HG03066 (cell line): Measurements from ENCODE around the gene SLC29A3.

Source experiments
- ATAC-seq: cut with Tn5 transposase; IDR thresholded peaks from one replicate; pipeline ENCODE4 v1.9.1; 2021; ENCODE audit warnings: low read depth; ENCODE audit not compliant: unreplicated experiment

SLC29A3 gene

GRCh38 chr10:71363936-71364335, 44.9 kb downstream of the SLC29A3 start:
- no peak for ATAC-seq

- no peak for ATAC-seq
Measured at GRCh38 chr10:71365366-71365765, 46.3 kb downstream of the SLC29A3 start.

GRCh38 chr10:71366690-71367089, 47.6 kb downstream of the SLC29A3 start:
- no peak for ATAC-seq

DNA sequence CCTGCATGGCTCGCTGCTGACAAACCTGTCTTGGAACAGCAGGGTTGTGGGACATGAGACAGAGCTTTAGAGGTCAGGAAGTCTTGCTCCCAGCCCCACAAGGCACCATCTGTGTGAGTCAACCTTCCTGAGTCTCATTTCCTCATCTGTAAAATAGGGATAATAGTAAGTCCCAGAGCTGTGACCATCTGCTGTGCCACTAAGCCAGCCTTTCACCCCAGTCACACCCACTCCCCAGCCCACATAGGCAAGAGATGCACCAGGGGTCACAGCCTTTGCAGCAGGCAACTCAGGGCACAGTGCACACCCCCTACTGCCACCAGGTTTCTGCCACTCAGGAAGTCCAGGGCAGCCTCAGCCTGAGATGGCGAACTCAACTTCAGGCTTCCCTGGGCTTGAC, 48.2 kb downstream of the SLC29A3 start:
- no peak for ATAC-seq

DNA sequence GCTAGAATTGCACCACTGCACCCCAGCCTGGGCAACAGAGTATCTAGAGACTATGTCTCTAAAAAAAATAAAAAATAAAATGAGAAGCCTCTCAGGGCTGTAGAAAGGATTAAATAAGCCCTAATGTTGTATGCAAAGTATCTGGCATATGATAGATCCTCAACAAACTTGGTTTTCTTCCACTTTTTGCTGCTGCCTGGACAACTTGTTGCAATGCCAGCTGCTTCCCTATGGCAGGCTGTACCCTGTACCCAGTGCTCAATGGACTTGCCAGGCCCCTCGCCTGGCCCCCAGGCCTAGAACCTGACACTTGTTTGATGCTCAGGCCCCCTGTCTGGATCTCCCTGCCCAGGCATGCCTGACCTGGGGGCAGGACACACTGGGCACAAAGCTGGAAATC, 49.1 kb downstream of the SLC29A3 start:
- ATAC-seq, result no peak

GRCh38 chr10:71368643-71369042, 49.6 kb downstream of the SLC29A3 start:
- no peak for ATAC-seq

DNA sequence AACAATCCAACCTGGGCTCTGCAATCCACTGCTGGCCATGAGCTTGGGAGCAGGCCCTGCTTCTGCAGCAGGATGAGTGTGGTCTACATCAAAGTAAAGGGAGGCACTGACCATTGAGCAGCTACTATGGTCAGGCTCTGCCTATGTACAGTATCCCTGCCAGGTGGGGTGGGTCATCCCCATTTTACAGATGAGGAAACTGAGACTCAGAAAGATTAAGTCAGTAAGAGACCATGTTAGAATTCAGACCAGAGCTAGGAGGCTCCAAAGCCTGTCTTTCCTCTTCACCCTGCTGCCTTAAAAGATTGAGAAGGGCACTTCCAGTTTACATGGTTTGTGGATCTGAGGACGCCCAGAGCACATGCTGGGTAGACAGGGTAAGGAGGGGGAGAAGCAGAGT, 50.5 kb downstream of the SLC29A3 start:
- no peak for ATAC-seq

DNA sequence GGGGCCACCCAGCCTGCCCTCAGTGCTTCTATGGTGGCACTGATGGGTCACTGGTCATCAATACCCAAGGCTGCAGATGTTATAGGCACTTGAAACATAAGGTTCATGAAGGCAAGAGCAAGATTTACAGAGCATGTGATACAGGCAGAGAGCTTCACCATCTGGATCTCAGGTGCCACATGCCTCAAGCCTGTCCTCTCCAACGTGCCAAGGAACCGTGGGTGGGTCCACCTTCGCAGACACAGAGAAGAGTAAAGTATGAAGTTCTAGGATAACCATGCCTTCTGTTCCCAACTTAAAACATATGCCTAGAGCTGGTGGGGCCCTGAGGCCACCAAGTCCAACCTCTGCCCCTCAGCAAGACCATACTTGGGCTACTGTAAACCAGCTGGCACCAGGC, 51.0 kb downstream of the SLC29A3 start:
- no peak for ATAC-seq

GRCh38 chr10:71371750-71372166, 52.7 kb downstream of the SLC29A3 start:
- ATAC-seq, result peak; percentile 50

- peak; percentile 47 for ATAC-seq
Measured at GRCh38 chr10:71372882-71373495, 53.9 kb downstream of the SLC29A3 start.

GRCh38 chr10:71374481-71375233, 55.6 kb downstream of the SLC29A3 start:
- ATAC-seq, result no peak

DNA sequence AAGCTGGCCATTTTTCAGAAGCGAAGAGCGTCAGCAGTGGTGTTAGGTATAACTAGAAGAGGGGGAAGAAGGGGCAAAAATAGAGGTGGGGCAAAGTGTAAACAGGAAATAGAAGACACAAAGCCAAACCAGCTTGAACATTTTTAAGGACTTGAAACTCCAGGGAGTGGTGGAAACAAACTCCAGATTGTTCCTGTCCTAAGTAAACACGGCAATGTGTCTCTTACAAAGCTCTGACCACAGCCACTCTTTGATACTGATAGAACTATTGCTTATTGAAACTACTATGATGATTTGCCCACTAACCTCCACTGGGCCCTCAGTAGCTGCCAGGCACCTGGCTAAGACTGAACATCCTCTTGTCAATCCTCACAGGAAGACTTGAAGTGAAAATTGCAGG, 56.9 kb downstream of the SLC29A3 start:
- no peak for ATAC-seq

- ATAC-seq, result no peak
Measured at GRCh38 chr10:71378336-71379117, 59.5 kb downstream of the SLC29A3 start.

DNA sequence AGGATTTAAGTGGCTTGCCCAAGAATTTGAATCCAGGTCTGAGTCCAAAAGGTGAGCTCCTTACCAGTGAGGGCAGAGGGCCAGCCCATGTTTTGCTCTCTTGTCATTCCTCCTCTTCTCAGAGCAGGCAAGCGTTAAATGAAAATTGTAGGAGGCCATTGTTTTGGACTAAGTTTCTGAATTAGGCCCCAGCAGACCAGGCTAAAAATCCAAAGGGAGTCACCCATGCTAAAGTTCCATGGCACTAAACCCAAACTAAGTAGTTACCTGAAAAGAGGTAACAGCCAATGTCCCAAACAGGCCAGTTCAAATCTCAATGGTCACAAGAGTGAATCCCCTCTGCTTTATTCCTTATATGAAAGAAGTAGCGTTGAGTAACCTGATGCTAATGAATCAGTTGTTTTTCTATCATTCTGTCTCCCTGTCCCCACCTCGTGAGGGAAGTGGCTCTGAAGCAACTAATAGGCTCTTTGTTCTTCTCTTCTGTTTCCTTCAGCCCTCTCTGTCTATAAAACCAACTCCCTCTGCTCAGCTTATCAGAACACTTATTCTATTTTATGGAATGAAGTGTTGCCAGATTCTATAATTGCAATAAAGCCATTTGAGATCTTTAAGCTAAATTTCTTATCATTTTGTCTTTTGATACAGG, 60.2 kb downstream of the SLC29A3 start:
- no peak for ATAC-seq

DNA sequence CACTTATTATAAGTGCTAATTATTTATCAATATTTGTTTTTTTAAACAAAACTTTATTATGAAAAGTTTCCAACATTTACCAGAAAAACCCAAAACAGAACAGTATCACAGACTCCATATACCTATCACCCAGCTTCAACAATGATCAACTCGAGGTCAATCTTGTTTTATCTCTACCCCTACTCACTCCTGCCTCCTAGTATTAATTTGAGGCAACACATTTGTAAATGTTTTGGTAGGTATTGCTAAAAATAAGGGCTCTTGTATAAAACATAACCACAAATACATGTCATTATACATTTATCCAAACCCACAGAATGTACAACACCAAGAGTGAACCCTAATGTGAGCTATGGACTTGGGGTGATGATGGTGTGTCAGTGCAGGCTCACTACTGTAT, 61.8 kb downstream of the SLC29A3 start:
- no peak for ATAC-seq

- no peak for ATAC-seq
Measured at GRCh38 chr10:71381611-71382010, 62.6 kb downstream of the SLC29A3 start.

DNA sequence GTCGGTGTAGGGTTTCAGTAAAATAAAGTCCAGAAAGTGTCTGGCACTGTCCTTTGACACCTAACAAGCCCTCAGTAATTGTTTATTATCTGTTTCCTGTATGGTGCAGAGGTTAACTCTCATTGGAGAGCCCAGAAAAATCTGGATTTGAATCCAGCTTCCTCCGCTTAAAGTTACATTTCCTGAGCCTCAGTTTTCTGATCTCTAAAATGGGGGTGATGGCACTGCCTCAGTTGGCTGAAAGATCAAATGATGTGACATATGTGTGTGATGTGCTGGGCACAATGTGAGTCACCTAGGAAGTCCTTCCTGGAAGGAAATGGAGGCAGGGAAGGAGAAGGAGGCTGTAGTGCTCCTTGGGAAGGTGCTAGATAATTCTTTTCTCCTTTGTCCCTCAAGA, 63.0 kb downstream of the SLC29A3 start:
- ATAC-seq, result no peak

DNA sequence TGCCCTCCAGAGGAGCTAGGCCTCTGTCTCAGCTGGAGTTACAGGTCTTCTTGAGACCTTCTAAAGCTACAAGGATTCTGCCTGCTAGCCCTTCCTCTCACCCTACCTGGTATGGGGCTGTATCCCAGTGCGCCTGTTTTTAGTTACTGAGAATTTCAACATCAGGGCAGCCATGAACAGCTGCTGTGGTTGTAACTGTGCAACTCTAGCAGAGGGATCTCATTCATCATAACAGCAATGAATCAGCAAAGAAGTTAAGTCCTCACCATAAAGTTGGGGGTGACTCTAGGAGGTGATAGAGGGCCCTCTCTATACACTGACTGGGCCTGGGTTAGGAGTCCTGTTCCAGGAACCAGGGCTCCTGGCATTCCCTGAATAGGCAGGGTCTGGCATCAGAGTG, 63.7 kb downstream of the SLC29A3 start:
- ATAC-seq, result no peak

- ATAC-seq, result peak; percentile 60
Measured at GRCh38 chr10:71383972-71384687, 65.1 kb downstream of the SLC29A3 start.

DNA sequence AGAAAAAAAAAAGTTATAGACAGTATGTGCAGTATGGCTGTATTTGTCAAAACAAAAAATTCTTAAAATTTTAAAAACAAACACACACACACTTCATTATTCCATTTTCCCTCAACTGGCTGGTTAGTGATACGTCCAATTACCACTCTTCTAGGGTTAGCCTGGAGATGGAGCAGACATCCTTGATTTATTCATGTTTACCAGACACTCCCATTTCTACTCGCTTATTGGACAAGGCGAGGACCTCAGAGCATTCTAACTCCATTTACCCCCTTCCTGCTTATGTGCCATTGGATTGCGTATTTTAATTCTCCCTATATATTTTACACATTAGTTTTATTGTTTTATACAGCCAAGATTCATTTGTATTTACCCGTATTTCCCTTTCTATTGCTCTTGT, 69.1 kb downstream of the SLC29A3 start:
- no peak for ATAC-seq
